GM11168 (cell line): ENCODE measurements around the gene AKAP13.

Source experiments
- in situ Hi-C: fragments of 300-500 bp; cut with MboI; formaldehyde crosslinking; loops from one replicate; pipeline ENCODE4 v1.12.0; 2022; ENCODE audit warnings: low sequenced_read_pairs; ENCODE audit not compliant: unreplicated experiment

AKAP13 gene

GRCh38 chr15:85547386-85547785 is 167.0 kb downstream of the AKAP13 start:
- in situ Hi-C loops, result no loop called here

DNA sequence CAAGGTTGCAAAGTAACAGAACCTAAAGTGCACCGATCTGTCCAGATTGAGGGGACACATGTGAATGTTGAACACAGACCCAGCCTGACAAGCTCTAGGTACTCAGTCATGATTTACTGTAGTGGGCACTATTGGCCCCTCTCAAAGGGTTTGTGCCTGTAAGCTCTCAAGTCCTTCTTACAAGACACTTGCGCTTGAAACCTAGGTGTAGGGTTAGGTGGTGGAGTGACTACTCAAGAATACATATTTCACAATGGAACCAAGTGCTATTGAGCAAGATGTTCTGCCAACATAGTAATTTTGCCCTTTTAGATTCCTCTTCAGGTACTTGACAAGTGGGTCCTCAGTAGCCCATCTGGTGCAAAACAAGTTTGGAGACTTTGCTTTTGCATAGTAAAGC is 169.9 kb downstream of the AKAP13 start:
- in situ Hi-C loops, result no loop called here

DNA sequence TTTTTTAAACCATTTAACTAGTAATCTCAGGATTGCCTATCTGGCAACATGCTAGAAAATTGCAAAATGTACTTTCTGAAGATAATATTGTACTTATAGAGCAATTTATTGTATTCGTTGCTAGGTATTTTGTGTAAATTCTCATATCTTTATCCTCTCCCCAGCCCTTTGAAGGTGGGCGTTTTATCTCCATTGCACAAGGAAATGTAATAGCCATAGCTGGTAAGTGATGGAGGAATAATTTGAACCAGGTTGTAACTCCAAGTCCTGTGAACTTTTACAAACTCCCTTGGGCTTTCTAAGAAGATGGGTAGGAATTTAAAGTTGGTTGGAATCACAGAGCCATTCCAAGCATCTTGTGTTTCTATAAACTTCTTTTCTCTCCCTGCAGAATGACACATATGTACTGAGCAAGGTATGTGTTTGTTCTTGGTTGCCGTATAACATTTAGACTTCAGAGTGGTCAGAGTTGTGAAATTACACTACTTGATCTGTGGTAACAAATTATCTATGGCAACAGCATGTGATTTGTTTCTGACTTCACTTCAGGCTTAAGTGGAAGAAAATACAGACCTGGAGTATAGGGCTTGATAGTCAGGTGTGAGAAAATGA is 170.9 kb downstream of the AKAP13 start:
- in situ Hi-C loops, result no loop called here

DNA sequence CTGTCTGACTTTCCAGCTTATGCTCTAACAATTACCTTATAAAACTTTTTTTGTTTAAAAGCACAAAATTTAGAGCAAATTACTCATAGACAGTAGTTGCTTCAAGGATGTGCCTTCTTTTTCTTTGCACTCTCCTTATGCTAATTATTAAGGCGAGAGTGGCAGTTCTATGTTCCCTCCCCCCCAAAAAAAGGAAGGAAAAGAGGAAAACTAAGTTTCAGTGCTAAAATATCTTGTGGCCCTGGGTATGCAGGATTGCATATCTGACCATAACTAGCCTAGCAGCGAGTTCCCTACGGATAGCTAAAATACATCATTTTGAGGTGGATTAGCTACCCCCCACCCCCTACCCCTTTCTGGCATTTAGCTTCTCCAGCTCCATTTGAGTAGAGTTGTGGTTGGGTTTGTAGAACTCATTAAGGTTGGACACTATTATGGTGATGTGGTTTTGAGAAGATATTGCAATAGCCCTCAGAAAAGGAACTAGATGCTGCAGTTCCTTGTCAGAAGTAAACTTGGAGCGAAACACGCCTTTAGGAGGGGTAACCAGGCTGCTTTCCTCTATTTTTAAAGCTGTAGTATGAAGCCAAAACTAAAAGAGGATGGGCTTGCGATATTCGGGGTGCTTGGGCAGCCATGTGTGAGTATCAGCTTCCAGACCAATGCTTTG is 174.6 kb downstream of the AKAP13 start:
- in situ Hi-C loops, result no loop called here

DNA sequence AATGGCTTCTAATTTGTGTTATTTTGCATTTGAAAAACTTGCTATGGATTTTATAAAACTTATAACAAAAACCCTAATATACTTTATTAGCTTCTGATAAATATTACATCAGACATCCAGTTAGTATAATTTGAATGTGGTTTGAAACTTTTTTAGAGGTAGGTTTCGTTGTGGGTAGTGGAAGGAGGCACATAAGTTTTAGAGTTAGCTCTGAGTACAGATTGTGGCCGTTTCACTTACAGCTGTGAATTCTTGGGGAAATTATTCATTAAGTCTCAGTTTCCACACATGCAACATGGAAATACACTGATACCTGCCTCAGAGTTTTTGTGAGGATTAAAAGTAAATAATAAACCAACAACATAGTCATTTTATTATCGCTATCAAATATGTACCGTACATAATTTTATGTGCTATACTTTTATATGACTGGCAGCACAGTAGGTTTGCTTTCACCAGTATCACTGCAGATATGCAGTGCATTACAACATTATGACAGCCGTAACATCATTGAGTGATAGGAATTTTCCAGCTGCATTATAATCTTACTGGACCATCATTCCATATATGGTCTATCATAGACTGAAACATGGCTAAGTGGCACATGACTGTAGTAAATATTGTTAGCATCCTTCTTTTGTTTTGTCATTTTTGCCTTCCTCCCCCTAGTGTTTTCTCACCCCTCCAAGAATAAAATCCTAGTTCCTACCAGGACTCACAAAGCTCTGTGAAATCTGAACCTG is 175.6 kb downstream of the AKAP13 start:
- in situ Hi-C loops, result no loop called here

DNA sequence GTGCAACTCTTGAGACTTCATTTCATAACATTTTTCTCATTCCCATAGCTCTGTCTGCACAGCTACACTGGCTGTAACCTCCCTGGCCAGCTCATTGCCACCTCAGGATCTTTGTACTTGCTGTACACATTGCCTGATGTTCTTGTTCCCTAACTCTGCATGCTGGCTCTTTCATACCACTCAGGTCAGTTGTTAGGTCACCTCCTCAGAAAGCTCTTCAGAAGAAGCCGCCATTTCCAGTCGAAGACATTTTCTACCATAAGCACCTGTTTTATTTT is 176.2 kb downstream of the AKAP13 start:
- in situ Hi-C loops, result no loop called here

DNA sequence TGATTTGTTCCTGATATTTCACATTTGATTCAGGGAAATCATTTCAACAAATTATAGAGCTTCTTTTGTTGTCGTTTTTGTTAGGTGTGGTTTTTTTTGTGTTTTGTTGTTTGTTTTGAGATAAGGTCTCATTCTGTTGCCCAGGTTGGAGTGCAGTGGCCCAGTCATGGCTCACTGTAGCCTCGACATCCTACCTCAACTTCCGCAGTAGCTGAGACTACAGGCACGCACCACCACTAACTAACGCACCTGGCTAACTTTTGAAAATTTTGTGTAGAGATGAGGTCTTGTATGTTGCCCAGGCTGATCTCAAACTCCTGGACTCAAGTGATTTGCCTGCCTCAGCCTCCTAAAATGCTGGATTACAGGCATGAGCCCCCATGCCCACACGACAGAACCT is 177.0 kb downstream of the AKAP13 start:
- in situ Hi-C loops, result no loop called here

DNA sequence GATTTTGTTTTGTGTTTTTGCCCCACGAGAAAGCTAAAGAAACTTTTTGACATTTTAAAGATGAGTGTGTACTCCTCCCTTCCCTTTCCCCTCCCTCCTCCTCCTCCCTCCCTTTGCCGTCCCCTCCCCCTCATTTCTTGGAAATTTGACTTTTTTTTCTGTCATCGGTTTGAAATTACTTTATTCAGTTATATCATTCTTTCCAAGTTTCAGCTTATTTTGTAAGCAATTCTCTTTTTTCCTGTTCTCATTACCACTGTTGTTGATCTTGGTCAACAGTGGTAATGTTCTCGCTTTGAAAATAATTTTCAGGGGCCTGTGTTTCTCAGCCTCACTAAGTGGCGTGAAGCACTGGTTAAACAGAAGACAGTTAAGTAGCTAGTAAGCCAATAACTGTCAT is 178.4 kb downstream of the AKAP13 start:
- in situ Hi-C loops, result no loop called here

- in situ Hi-C loops, result no loop called here
These were observed 179.1 kb downstream of the AKAP13 start for GRCh38 chr15:85559530-85559929.

DNA sequence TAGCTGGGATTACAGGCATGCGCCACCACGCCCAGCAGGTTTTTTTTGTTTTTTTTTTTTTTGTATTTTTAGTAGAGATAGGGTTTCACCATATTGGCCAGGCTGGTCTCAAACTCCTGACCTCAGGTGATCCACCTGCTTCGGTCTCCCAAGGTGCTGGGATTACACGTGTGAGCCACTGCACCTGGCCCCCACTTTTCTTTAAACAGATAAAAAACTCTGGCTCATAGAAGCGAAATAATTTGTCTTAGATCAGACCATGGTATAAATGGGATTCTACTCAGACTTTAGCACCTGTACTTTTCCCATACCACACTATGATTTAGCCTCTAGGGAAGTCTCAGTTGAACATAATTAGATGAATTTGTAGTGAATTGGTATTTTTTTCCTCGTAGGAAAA is 182.4 kb downstream of the AKAP13 start:
- in situ Hi-C loops, result no loop called here

GRCh38 chr15:85563328-85563727 is 182.9 kb downstream of the AKAP13 start:
- in situ Hi-C loops, result no loop called here

DNA sequence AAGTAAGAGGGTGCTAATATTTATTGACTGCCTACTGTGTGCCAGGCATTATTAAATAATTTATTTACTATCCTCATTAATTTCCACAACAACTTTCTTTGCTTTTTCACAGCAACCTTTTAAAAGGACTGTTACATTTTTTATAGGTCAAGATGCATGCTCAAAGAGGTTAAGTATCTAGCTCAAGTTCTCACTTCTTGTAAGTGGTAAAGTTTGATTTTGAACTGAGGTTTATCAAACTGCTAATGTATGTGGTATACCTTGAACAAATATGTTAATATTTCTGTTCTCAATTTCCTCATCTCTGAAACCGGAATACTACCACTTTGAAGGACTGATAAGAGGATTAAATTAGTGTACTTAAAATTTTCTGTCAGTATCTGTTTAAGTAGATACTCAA is 183.3 kb downstream of the AKAP13 start:
- in situ Hi-C loops, result no loop called here

DNA sequence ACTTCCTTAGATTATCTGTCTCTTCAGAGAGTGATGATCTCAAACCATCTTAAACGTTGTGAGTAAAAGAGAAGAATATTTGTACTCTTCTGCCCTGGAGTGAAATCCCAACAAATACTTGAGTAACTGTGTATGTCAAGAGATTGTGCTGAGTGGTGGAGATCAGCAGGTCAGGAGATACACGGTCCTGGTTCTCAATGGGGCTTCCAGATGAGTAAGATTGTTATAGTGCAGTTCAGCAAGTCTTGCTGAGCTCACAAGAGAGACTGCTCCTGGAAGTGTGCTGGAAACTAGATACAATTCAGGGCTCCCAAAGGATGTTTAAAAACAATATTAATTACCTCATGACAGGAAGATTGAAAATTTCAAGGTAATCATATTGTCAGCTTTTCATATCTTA is 184.3 kb downstream of the AKAP13 start:
- in situ Hi-C loops, result no loop called here

DNA sequence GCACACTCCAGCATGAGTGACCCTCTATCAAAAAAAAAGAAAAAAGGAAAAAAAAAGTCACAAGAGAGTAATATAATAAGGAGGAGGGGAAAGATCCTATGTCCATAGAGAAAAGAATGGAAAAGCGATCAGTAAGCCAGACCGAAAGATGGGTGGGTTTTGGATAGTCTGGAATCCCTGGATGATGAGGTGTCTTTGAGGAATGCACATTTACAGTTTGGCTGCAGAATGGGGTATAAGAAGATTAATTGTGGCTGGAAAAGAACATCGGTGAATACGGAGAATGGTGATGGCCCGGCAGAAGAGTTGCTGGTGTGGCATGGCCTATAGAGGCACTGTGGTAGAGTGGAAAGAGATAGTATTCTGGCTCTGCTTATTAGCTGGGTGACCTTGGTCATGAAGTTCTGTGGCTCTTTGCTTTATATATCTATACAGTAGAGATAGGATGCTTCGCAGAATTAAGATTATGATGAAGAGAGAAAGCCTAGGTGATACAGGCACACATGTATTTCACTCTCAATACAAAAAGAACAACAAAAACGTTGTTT is 187.9 kb downstream of the AKAP13 start:
- in situ Hi-C loops, result no loop called here

GRCh38 chr15:85570336-85570735 is 189.9 kb downstream of the AKAP13 start:
- in situ Hi-C loops, result no loop called here

- in situ Hi-C loops, result no loop called here
These were observed 191.4 kb downstream of the AKAP13 start for GRCh38 chr15:85571780-85572179.

DNA sequence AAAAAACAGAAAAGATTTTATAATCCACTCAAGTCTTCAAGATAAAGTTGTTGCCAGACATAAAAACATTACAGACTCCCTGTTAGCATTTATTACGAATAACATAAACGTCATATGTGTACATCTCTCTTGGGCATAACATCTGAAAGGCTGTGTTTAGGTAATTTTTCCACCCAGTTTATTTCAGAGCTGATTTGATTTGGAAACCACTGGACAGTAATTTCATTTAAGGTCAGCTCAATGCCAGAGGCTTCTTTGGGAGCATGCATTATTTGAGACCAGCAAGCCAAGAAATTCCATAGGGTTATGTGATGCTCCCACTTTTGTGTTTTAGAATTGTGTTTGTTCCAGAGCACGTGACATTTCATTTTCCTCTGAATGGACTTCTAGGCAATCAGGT is 196.0 kb downstream of the AKAP13 start:
- in situ Hi-C loops, result no loop called here

- in situ Hi-C loops, result no loop called here
These were observed 198.7 kb downstream of the AKAP13 start for GRCh38 chr15:85578941-85579701.

GRCh38 chr15:85579957-85580694 is 199.7 kb downstream of the AKAP13 start:
- in situ Hi-C loops, result no loop called here

DNA sequence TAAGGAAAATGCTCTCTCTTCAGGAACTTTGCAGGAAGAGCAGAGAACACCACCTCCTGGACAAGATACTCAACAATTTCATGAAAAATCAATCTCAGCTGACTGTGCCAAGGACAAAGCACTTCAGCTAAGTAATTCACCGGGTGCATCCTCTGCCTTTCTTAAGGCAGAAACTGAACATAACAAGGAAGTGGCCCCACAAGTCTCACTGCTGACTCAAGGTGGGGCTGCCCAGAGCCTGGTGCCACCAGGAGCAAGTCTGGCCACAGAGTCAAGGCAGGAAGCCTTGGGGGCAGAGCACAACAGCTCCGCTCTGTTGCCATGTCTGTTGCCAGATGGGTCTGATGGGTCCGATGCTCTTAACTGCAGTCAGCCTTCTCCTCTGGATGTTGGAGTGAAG is 200.5 kb downstream of the AKAP13 start:
- in situ Hi-C loops, result no loop called here
